Measurements from ENCODE around the gene STBD1. TPM values are rescaled to one million over a fixed set of nuclear protein-coding genes. Genes with fewer than 3 reads are reported as not detected.

Gene STBD1
- total and polyA plus RNA-seq, 2 of the 4 experiments (the other 2 are of a cell fraction) = 1.7 to 3.0 TPM

- DNase-seq (no peak), ATAC-seq (ENCODE audit: low read depth) (no peak)
- Histone ChIP-seq H2BK120ac (ENCODE audit: low read depth, low read length) (no peak overlapping the region), H2AFZ (replicated peaks; ENCODE audit: low read length, poor library complexity) (no peak overlapping the region), H3K18ac (ENCODE audit: low read depth, low read length) (no peak overlapping the region), H3K4ac (ENCODE audit: low read depth, low read length) (no peak overlapping the region), H3K27ac (ENCODE audit: insufficient read depth, low read length) (no peak overlapping the region), H2BK15ac (ENCODE audit: low read depth, low read length) (no peak overlapping the region), H3K36me3 (ENCODE audit: control insufficient read depth, insufficient read depth, low read length) (no peaks in the 10 kb centered on the region), H4K20me1 (ENCODE audit: insufficient read depth, low read length) (no peaks in the 10 kb centered on the region), H2BK20ac (ENCODE audit: low read depth, low read length) (no peak overlapping the region), H3K4me1 (ENCODE audit: control insufficient read depth, insufficient read depth, low read length) (no peaks in the 10 kb centered on the region), H2BK5ac (ENCODE audit: low read depth, low read length, poor library complexity, severe bottlenecking) (no peak overlapping the region), H2AK9ac (replicated peaks; ENCODE audit: low read depth, low read length, poor library complexity) (no peak overlapping the region), H2AK5ac (ENCODE audit: low read depth, low read length) (no peak overlapping the region), H3K9ac (ENCODE audit: low read depth, low read length) (no peak overlapping the region), H3K14ac (replicated peaks; ENCODE audit: low read depth, low read length) (no peak overlapping the region), H3K4me2 (ENCODE audit: low read depth, low read length) (no peak overlapping the region), H3K79me1 (ENCODE audit: low read depth in 1 of 2, low read length in 2 of 2) (no peaks in the 10 kb centered on the region), H3K9me3 (ENCODE audit: control insufficient read depth, insufficient read depth, low read length) (no peaks in the 10 kb centered on the region; the same call in 1 of the 2 replicates), H4K8ac (ENCODE audit: low read depth in 2 of 2, low read length in 2 of 2) (no peak overlapping the region), H4K91ac (ENCODE audit: insufficient read depth, low read depth, low read length) (no peak overlapping the region), H3K23ac (ENCODE audit: low read depth, low read length) (no peak overlapping the region), H3K9me1 (ENCODE audit: insufficient read depth, low read length) (no peaks in the 10 kb centered on the region), H3K56ac (ENCODE audit: extremely low read depth, insufficient read depth, low read length) (no peak overlapping the region), H4K5ac (ENCODE audit: low read depth, low read length) (no peak overlapping the region), H3K4me3 (ENCODE audit: insufficient read depth, low read depth, low read length) (no peak overlapping the region), H3K27me3 (ENCODE audit: control insufficient read depth, insufficient read depth, low read length) (peaks cover 4% of the 10 kb centered on the region)
- intact Hi-C loops (cut with micrococcal nuclease) (no loop called here), in situ Hi-C loops (cut with MboI; ENCODE audit: low sequenced_read_pairs) (no loop called here), dilution Hi-C loops (cut with HindIII; ENCODE audit: low sequenced_read_pairs, unreplicated experiment) (no loop called here)
- CTCF ChIA-PET = no interaction called here
- BruUV-seq (replicated peaks) = no TSS peak
- POLR2A ChIA-PET (ENCODE audit: unreplicated experiment) = interaction anchor here (0.6 kb wide), 1 partner anchor 11 kb away, joined by 7 read pairs; no protein-coding TSS in a partner anchor
- no peak for TF ChIP-seq NFE2L2 (IDR thresholded peaks at IDR 0.05; ENCODE audit: low read depth, low read length)
Measured at GRCh38 chr4:76326515-76326914, 20.0 kb downstream of the STBD1 start.

All from IMR-90 (cell line).